ENCODE data around the gene SFXN1. TPM values are rescaled to one million over a fixed set of nuclear protein-coding genes. Genes with fewer than 3 reads are reported as not detected.

The SFXN1 gene, protein sequence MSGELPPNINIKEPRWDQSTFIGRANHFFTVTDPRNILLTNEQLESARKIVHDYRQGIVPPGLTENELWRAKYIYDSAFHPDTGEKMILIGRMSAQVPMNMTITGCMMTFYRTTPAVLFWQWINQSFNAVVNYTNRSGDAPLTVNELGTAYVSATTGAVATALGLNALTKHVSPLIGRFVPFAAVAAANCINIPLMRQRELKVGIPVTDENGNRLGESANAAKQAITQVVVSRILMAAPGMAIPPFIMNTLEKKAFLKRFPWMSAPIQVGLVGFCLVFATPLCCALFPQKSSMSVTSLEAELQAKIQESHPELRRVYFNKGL
- 83.6 to 106 TPM (median 94.2 TPM) in 5 replicates for total RNA-seq (2022; extraction: Qiagen RNA extraction)

DNA sequence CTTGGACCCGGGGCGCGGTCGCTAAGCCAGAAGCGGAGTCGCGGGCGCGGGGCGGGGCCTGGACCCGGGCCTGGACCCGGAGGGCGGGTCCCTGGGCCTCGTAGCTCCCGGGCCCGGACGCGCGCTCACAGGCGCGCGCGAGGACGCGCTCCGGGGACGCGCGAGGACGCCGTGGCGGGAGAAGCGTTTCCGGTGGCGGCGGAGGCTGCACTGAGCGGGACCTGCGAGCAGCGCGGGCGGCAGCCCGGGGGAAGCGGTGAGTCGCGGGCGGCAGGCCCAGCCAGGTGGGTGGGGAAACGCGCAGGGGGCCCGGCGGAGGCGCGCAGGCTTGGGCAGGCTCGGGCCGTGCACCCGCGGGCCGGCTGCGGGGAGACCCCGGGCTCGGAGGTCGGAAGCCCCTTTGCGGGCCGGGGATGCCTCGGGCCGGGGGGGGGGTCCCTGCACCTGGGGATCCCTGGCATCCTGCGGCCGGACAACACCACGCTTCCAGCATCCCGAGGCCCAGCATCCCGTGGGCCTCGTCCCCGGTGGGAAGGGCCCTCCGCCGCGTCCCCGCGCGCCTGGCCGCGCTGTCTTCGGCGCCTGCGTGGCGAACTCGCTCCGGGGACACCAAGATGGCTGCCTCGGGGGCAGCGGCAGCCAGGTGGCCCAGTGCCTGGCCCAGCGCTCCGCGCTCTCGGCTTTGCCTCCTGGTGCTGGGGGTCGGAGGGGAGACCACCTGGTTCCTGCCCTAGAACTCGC, at the start of gene SFXN1:
Gene SFXN1 (plus strand): TSS at position 177 of the 741 bp plus-strand sequence. CDS start 13,544 bp downstream, outside the sequence.

DNA sequence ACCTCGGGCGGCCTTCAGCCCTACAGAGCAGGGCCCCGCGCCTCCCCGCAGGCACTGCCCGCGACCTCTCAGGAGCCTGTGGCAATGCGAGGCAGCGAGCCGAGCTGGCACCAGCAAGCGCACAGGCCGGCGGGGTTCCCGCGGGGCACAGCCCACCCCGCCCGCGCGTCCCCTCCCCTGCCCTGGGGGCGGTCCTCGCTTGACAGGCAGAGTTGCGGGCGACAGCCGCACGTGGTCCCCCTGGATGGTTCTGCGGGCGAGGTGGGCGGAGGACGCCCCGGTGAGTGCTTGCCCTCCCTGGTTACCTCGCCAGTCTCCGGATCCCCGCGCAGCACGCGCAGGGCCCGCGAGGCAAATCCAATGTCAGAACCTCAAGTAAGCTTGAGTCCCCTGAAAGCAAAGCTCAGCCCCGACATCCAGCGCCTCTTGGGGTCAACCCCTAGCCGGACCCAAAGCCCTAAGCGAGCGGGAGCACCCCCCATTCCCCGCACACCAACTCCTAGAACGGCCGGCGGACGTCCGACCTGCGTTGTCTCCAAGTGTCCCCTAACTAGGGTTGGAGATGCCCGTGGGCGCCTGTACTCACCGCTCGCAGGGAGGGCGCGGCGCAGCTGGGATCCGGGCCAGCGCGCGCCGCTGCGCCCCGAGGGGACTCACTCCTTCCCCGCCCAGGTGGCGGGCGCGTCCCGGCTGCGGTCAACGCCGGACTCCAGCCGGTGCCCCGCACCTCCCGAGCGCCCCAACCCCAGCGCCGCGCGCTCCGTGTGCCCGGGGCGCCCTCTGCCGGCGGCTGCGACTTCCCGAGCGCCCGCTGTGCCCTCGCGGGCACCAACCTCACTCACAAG, 34.1 kb upstream of the SFXN1 start, which contains the start of gene DRD1:
Gene DRD1 (minus strand): TSS at position 123 of the 845 bp plus-strand sequence. CDS start 1,083 bp downstream, outside the sequence.

Other genes starting within 250 kb of the SFXN1 start
- gene DRD1, start 34.4 kb upstream of the SFXN1 start, total RNA-seq (2022; extraction: Qiagen RNA extraction), result 0.28 to 0.96 TPM (median 0.47 TPM) in 5 replicates
- gene HRH2, start 179.5 kb downstream of the SFXN1 start, total RNA-seq (2022; extraction: Qiagen RNA extraction), result 0.46 to 0.82 TPM (median 0.65 TPM) in 5 replicates